Left ventricle myocardium inferior (tissue), 1 donor: ENCODE measurements around the gene MTX1. TPM values are rescaled to one million over a fixed set of nuclear protein-coding genes. Genes with fewer than 3 reads are reported as not detected.

Source experiments
- DNase-seq: peaks from one replicate; pipeline ENCODE4 v3.0.0-alpha.2; 2020
- H3K27ac ChIP-seq: fragments of 200-600 bp; replicated peaks from 2 replicates; pipeline ENCODE4 v1.8.0; 2021
- H3K27me3 ChIP-seq: fragments of 200-600 bp; 2 replicates; pipeline ENCODE4 v1.8.0; 2021; ENCODE audit warnings: low read depth
- H3K36me3 ChIP-seq: fragments of 200-600 bp; 2 replicates; pipeline ENCODE4 v1.8.0; 2021
- H3K4me1 ChIP-seq: fragments of 200-600 bp; 2 replicates; pipeline ENCODE4 v1.8.0; 2021
- H3K4me3 ChIP-seq: fragments of 200-600 bp; 2 replicates; pipeline ENCODE4 v1.8.0; 2021; ENCODE audit warnings: mild to moderate bottlenecking, moderate library complexity
- H3K9me3 ChIP-seq: fragments of 200-600 bp; replicated peaks from 2 replicates; pipeline ENCODE4 v1.8.0; 2021
- CTCF ChIP-seq: fragments of 200-600 bp; IDR thresholded peaks from 2 replicates; pipeline ENCODE4 v1.8.0; 2021; ENCODE audit warnings: antibody characterized with exemption, mild to moderate bottlenecking, borderline replicate concordance
- intact Hi-C: fragments of 100-400 bp; cut with micrococcal nuclease; formaldehyde crosslinking; loops from one replicate; pipeline ENCODE4 v1.11.0; 2022
- total RNA-seq: library from RNA; stranded (reverse); fragmentation: NEBNext Ultra II Directional; extraction: Animal tissue kit (Norgen Biotek cat#: 25700); gene quantifications from one replicate; pipeline ENCODE4 v1.2.1, GENCODE V29; 2021
- donor health status: DM: no; HTN: yes; CAD: no; lungs with severe emphysema.

MTX1 gene
- total RNA-seq, 1 donor from 2014 or later = 18.0 TPM

DNA sequence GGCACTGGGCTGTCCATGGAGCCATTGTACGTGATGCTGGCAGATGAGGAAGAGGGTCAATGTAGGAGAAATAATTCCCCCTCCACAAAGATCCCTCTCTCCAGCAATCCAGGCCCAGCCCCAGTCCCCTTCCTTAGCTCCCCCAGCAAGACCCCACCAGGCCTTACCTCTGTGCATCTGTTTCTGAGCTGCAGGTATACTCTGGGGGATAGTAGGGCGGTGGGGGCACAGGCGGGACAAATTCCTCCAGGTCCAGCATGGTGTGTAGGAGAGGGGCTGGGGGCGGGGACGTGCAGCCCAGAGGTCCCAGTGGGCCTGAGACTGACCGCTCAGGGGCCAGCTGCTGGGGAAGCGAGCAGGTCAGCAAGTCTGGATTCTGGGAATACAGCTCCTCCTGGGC is 43.1 kb downstream of the MTX1 start:
- Histone ChIP-seq H3K27me3 (no peaks in the 10 kb centered on the region), H3K36me3 (peaks cover 16% of the 10 kb centered on the region), H3K4me1 (peaks cover 49% of the 10 kb centered on the region), H3K27ac (peak overlapping the region; percentile 70), H3K4me3 (no peak overlapping the region), H3K9me3 (no peaks in the 10 kb centered on the region)
- intact Hi-C loops = no loop called here
- TF ChIP-seq CTCF = no peak
- DNase-seq = no peak

- no peak for TF ChIP-seq CTCF
- no peak for DNase-seq
- H3K9me3 ChIP-seq = no peaks in the 10 kb centered on the region
- peaks cover 15% of the 10 kb centered on the region for H3K36me3 ChIP-seq
- no peak overlapping the region for H3K4me3 ChIP-seq
- no peak overlapping the region for H3K27ac ChIP-seq
- H3K27me3 ChIP-seq = no peaks in the 10 kb centered on the region
- peaks cover 50% of the 10 kb centered on the region for H3K4me1 ChIP-seq
- intact Hi-C loops = no loop called here
These were observed 44.7 kb downstream of the MTX1 start for GRCh38 chr1:155253208-155253607.

DNA sequence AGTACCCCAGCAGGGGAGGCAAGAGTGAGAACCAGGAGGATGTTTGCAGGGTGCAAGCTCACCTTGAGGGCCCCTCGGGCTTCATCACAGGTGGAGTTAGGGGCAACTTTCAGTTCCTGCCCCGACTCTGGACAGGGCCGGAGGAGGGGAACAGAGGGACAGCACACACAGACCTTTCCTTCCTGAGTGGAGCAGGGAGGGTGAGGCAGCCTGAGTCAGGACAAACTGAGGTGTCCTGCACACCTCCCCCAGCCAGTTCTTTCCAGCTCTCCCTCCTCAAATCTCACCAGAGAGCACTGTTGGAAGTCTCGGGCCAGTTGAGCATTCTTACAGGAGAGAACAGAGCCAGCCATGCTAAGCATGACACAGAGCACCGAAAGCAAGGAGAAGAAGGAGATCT is 45.3 kb downstream of the MTX1 start:
- peaks cover 50% of the 10 kb centered on the region for H3K4me1 ChIP-seq
- no peak for TF ChIP-seq CTCF
- H3K27me3 ChIP-seq = no peaks in the 10 kb centered on the region
- H3K27ac ChIP-seq = peak overlapping the region; percentile 93
- intact Hi-C loops = no loop called here
- no peak for DNase-seq
- H3K9me3 ChIP-seq = no peaks in the 10 kb centered on the region
- H3K4me3 ChIP-seq = peak overlapping the region; percentile 86
- H3K36me3 ChIP-seq = peaks cover 18% of the 10 kb centered on the region

GRCh38 chr1:155254228-155254713 is 45.8 kb downstream of the MTX1 start:
- H3K9me3 ChIP-seq = no peaks in the 10 kb centered on the region
- H3K36me3 ChIP-seq = peaks cover 18% of the 10 kb centered on the region
- TF ChIP-seq CTCF = no peak
- H3K4me1 ChIP-seq = peaks cover 50% of the 10 kb centered on the region
- H3K27ac ChIP-seq = peak overlapping the region; percentile 93
- no peak for DNase-seq
- peak overlapping the region; percentile 86 for H3K4me3 ChIP-seq
- intact Hi-C loops = no loop called here
- no peaks in the 10 kb centered on the region for H3K27me3 ChIP-seq

- TF ChIP-seq CTCF = no peak
- H3K4me1 ChIP-seq = peaks cover 50% of the 10 kb centered on the region
- intact Hi-C loops = no loop called here
These were observed 46.3 kb downstream of the MTX1 start for GRCh38 chr1:155254714-155255242.

More at GRCh38 chr1:155254714-155255242, 46.3 kb downstream of the MTX1 start:
- DNase-seq = no peak
- Histone ChIP-seq H3K4me3 (peak overlapping the region; percentile 86), H3K36me3 (peaks cover 18% of the 10 kb centered on the region), H3K27ac (peak overlapping the region; percentile 93), H3K27me3 (no peaks in the 10 kb centered on the region), H3K9me3 (no peaks in the 10 kb centered on the region)
